Measurements from ENCODE around the gene FBLIM1.
A peak's percentile ranks its signal among the peaks of the same experiment; 100 is the strongest.

Gene FBLIM1

DNA sequence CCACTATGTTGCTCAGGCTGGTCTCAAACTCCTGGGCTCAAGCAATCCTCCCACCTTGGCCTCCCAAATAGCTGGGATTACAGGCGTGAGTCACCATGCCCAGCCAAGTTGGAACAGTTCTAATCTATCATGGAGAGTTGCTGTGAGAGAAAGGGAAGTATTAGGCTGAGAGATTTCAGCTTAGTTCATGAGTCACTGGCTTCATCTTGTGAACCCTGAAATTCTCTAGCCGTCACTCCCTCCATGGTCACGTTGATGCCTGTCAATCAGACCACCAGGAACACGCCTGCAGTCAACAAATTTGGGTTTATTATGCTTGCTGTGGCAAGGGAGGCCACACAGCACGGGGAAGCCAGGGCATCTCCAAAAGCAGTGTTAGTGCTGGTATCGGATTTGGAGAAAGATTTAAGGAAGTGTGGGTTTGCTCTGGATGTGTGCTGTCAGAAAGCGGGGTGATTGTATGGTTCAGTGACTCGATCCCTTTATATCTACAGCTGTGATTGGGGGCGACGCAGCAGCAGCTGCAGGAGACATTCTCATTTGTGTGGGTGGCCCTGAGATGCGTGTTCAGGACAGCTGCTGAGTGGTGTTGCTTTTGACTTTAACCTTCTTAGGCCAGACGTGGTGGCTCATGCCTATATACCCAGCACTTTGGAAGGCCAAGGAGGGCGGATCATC lies 30.2 kb downstream of the FBLIM1 start:
- Histone ChIP-seq H2AK5ac (ENCODE audit: low read length, severe bottlenecking) (peak overlapping the region; percentile 3), H3K27me3 (ENCODE audit: control insufficient read depth in 1 of 2, insufficient read depth in 1 of 2, low read length in 2 of 2) (no peaks in the 10 kb centered on the region), H3K79me1 (replicated peaks; ENCODE audit: low read length, poor library complexity, severe bottlenecking) (no peaks in the 10 kb centered on the region), H3K27ac (ENCODE audit: low read length, poor library complexity, severe bottlenecking) (no peak overlapping the region), H3K9ac (ENCODE audit: low read length) (no peak overlapping the region), H2BK5ac (ENCODE audit: low read depth, low read length, poor library complexity, severe bottlenecking) (no peak overlapping the region), H3K4me1 (ENCODE audit: control insufficient read depth, insufficient read depth, low read depth, low read length) (peaks cover 6% of the 10 kb centered on the region), H2BK15ac (ENCODE audit: low read depth, poor library complexity, severe bottlenecking) (no peak overlapping the region), H3K4me2 (ENCODE audit: low read length, poor library complexity, severe bottlenecking) (no peak overlapping the region), H3K9me3 (ENCODE audit: control insufficient read depth, low read length) (no peaks in the 10 kb centered on the region), H3K36me3 (ENCODE audit: control insufficient read depth in 1 of 2, insufficient read depth in 2 of 2, low read depth in 1 of 2, low read length in 2 of 2) (peaks cover 5 to 25% of the 10 kb centered on the region in 2 experiments), H2AFZ (ENCODE audit: low read depth, low read length) (no peak overlapping the region), H3K23ac (ENCODE audit: low read length in 2 of 2) (no peak overlapping the region), H2BK120ac (ENCODE audit: low read depth, low read length) (no peak overlapping the region), H2BK12ac (ENCODE audit: low read length in 2 of 2) (peak overlapping the region in 1 of 2 experiments; percentile 21), H3K4me3 (ENCODE audit: insufficient read depth in 1 of 2, low read depth in 1 of 2, low read length in 2 of 2) (no peak overlapping the region), H4K8ac (ENCODE audit: low read length) (no peak overlapping the region), H3K4ac (ENCODE audit: low read depth in 1 of 2, low read length in 2 of 2) (peak overlapping the region in 1 of 2 experiments; percentile 32), H4K91ac (ENCODE audit: low read length) (no peak overlapping the region), H3K14ac (ENCODE audit: low read length in 2 of 2) (no peak overlapping the region), H3K18ac (ENCODE audit: low read depth in 1 of 2, low read length in 2 of 2) (no peak overlapping the region)
- 84% methylated on average over 13 of the region's 13 CpGs for WGBS
- peak; percentile 78 for DNase-seq

DNA sequence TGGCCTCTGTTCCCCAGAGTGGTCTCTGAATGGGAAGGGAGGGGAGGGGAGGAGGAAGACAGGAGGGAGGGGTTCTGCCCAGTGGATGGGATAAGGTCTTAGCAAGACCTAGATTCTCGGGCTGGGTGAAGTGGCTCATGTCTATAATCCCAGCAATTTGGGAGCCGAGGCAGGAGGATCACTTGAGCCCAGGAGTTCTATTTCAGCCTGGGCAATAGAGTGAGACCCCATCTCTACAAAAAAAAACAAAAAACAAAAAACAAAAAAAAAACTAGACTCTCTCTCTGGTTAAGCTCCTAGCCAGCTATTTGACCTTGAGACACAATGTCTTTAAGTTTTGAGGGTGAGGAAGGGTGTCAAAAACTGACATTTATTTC lies 37.5 kb downstream of the FBLIM1 start:
- Histone ChIP-seq H3K4me2 (ENCODE audit: low read length, poor library complexity, severe bottlenecking) (no peak overlapping the region), H3K36me3 (ENCODE audit: control insufficient read depth in 1 of 2, insufficient read depth in 2 of 2, low read depth in 1 of 2, low read length in 2 of 2) (no peaks in the 10 kb centered on the region), H4K91ac (ENCODE audit: low read length) (no peak overlapping the region), H3K79me1 (replicated peaks; ENCODE audit: low read length, poor library complexity, severe bottlenecking) (no peaks in the 10 kb centered on the region), H3K9ac (ENCODE audit: low read length) (peak overlapping the region; percentile 58), H2BK5ac (ENCODE audit: low read depth, low read length, poor library complexity, severe bottlenecking) (peak overlapping the region; percentile 57), H2AK5ac (ENCODE audit: low read length, severe bottlenecking) (peak overlapping the region; percentile 73), H2AFZ (ENCODE audit: low read depth, low read length) (no peak overlapping the region), H3K4me3 (ENCODE audit: insufficient read depth in 1 of 2, low read depth in 1 of 2, low read length in 2 of 2) (no peak overlapping the region), H4K8ac (ENCODE audit: low read length) (no peak overlapping the region), H3K9me3 (ENCODE audit: control insufficient read depth, low read length) (no peaks in the 10 kb centered on the region), H3K27ac (ENCODE audit: low read length, poor library complexity, severe bottlenecking) (peak overlapping the region; percentile 81), H2BK120ac (ENCODE audit: low read depth, low read length) (peak overlapping the region; percentile 89), H3K27me3 (ENCODE audit: control insufficient read depth in 1 of 2, insufficient read depth in 1 of 2, low read length in 2 of 2) (no peaks in the 10 kb centered on the region), H2BK12ac (ENCODE audit: low read length in 2 of 2) (peak overlapping the region; percentile 51 to 87), H3K23ac (ENCODE audit: low read length in 2 of 2) (no peak overlapping the region), H2BK15ac (ENCODE audit: low read depth, poor library complexity, severe bottlenecking) (no peak overlapping the region), H3K4ac (ENCODE audit: low read depth in 1 of 2, low read length in 2 of 2) (no peak overlapping the region), H3K18ac (ENCODE audit: low read depth in 1 of 2, low read length in 2 of 2) (peak overlapping the region; percentile 31 to 81), H3K14ac (ENCODE audit: low read length in 2 of 2) (no peak overlapping the region), H3K4me1 (ENCODE audit: control insufficient read depth, insufficient read depth, low read depth, low read length) (peaks cover 37% of the 10 kb centered on the region)
- no peak for DNase-seq
- 86% methylated on average over 2 of the region's 2 CpGs for WGBS

DNA sequence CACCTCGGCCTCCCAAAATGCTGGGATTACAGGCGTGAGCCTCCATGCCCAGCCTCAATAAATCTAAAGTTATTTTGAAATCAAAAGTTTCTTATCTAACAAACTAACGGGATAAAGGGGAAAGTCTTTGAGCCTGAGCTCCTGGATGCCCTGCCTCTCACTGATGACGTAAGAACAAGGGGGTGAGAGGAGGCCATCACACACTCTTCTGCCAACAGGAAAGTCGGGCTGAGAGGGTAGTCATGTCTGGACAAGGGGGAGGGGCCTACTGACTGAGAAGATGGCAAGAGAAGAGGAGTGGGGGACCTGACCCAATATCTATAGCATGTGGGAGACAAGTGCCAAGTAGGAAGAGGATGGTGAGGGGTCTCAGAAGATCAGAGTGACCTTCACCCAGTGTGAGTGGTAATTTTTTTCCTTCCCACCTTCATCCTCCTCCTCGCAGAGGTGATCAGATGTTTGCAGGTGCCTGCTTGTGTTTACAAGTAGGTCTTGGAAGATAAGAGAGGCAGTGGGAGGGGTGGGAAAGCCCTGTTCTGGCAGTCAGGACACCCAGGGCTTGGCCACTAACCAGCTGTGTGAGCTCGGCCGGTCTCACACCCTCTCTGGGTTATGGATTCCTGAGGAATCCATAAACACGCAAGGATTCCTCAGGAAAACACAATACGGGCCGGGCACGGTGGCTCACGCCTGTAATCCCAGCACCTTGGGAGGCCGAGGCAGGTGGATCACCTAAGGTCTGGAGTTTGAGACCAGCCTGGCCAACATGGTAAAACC lies 39.2 kb downstream of the FBLIM1 start:
- 87% methylated on average over 13 of the region's 14 CpGs for WGBS

More for the DNA sequence above, 39.2 kb downstream of the FBLIM1 start:
- Histone ChIP-seq H2BK5ac (ENCODE audit: low read depth, low read length, poor library complexity, severe bottlenecking) (no peak overlapping the region), H2BK120ac (ENCODE audit: low read depth, low read length) (peak overlapping the region; percentile 71), H2BK12ac (ENCODE audit: low read length in 2 of 2) (peak overlapping the region; percentile 65 to 66), H3K4me1 (ENCODE audit: control insufficient read depth, insufficient read depth, low read depth, low read length) (peaks cover 38% of the 10 kb centered on the region), H2AFZ (ENCODE audit: low read depth, low read length) (no peak overlapping the region), H4K91ac (ENCODE audit: low read length) (peak overlapping the region; percentile 83), H2AK5ac (ENCODE audit: low read length, severe bottlenecking) (peak overlapping the region; percentile 69), H4K8ac (ENCODE audit: low read length) (peak overlapping the region; percentile 7), H3K79me1 (replicated peaks; ENCODE audit: low read length, poor library complexity, severe bottlenecking) (no peaks in the 10 kb centered on the region), H3K36me3 (ENCODE audit: control insufficient read depth in 1 of 2, insufficient read depth in 2 of 2, low read depth in 1 of 2, low read length in 2 of 2) (no peaks in the 10 kb centered on the region), H3K27me3 (ENCODE audit: control insufficient read depth in 1 of 2, insufficient read depth in 1 of 2, low read length in 2 of 2) (no peaks in the 10 kb centered on the region), H3K27ac (ENCODE audit: low read length, poor library complexity, severe bottlenecking) (peak overlapping the region; percentile 3), H3K14ac (ENCODE audit: low read length in 2 of 2) (no peak overlapping the region), H3K4ac (ENCODE audit: low read depth in 1 of 2, low read length in 2 of 2) (peak overlapping the region; percentile 52 to 84), H3K4me3 (ENCODE audit: insufficient read depth in 1 of 2, low read depth in 1 of 2, low read length in 2 of 2) (no peak overlapping the region), H3K18ac (ENCODE audit: low read depth in 1 of 2, low read length in 2 of 2) (peak overlapping the region; percentile 24 to 41), H3K23ac (ENCODE audit: low read length in 2 of 2) (no peak overlapping the region), H2BK15ac (ENCODE audit: low read depth, poor library complexity, severe bottlenecking) (peak overlapping the region; percentile 57), H3K9me3 (ENCODE audit: control insufficient read depth, low read length) (no peaks in the 10 kb centered on the region), H3K9ac (ENCODE audit: low read length) (peak overlapping the region; percentile 11), H3K4me2 (ENCODE audit: low read length, poor library complexity, severe bottlenecking) (no peak overlapping the region)
- DNase-seq: peak; percentile 40
